ENCODE data around the gene AP3M1.

AP3M1 gene

DNA sequence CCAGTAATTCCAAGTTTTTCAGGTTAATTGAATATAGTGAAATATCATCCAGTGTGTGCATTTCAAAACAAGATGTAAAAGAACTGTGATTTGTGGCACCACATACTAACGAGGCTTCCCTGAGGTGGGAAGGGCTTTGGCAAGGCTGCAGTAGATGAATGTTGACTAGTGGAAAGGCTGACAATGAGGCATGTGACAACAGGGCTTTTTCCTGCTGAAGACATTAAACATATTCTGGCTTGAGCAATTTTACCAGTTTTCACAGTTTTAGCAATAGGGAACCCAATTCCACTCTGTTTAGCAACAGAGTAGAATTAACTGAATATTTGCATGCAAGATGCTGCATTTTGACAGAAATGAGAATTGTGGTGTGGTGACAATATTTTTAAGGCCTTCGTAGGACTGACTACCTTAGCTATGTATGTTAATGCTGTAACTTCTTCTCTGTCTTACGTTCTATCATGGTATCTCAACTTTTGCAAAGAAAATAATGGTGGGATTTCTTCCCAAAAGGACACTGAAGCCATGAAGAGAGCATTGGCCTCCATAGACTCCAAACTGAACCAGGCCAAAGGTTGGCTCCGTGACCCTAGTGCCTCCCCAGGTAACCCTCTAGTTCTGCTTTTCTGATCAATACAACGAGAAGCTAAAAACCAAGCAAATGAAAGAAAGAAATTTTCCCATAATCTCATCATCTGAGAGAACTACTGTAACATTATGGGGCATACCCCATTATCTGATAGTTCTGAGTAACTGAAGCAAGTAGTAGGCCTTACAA lies 68.5 kb downstream of the AP3M1 start:
- H3K4me1 ChIP-seq (ENCODE audit: control insufficient read depth, insufficient read depth, low read depth, low read length) = no peaks in the 10 kb centered on the region
- no peak overlapping the region for H4K91ac ChIP-seq (ENCODE audit: low read length)
- DNase-seq = no peak
- H3K36me3 ChIP-seq (ENCODE audit: control insufficient read depth in 1 of 2, insufficient read depth in 2 of 2, low read depth in 1 of 2, low read length in 2 of 2) = peaks cover 12 to 43% of the 10 kb centered on the region in 2 experiments
- no peaks in the 10 kb centered on the region for H3K9me3 ChIP-seq (ENCODE audit: control insufficient read depth, low read length)
- H2AFZ ChIP-seq (ENCODE audit: low read depth, low read length) = no peak overlapping the region
- no peak overlapping the region for H3K4me3 ChIP-seq (ENCODE audit: insufficient read depth in 1 of 2, low read depth in 1 of 2, low read length in 2 of 2)
- H2AK5ac ChIP-seq (ENCODE audit: low read length, severe bottlenecking) = peak overlapping the region; percentile 19
- no peak overlapping the region for H2BK5ac ChIP-seq (ENCODE audit: low read depth, low read length, poor library complexity, severe bottlenecking)
- no peak overlapping the region for H3K27ac ChIP-seq (ENCODE audit: low read length, poor library complexity, severe bottlenecking)
- H3K27me3 ChIP-seq (ENCODE audit: control insufficient read depth in 1 of 2, insufficient read depth in 1 of 2, low read length in 2 of 2) = no peaks in the 10 kb centered on the region
- no peak overlapping the region for H2BK120ac ChIP-seq (ENCODE audit: low read depth, low read length)
- H2BK15ac ChIP-seq (ENCODE audit: low read depth, poor library complexity, severe bottlenecking) = no peak overlapping the region
- H3K23ac ChIP-seq (ENCODE audit: low read length in 2 of 2) = no peak overlapping the region
- H3K4me2 ChIP-seq (ENCODE audit: low read length, poor library complexity, severe bottlenecking) = no peak overlapping the region
- no peak overlapping the region for H3K4ac ChIP-seq (ENCODE audit: low read depth in 1 of 2, low read length in 2 of 2)
- no peak overlapping the region for H3K18ac ChIP-seq (ENCODE audit: low read depth in 1 of 2, low read length in 2 of 2)
- WGBS = 89% methylated on average over 3 of the region's 5 CpGs
- H4K8ac ChIP-seq (ENCODE audit: low read length) = no peak overlapping the region
- H3K79me1 ChIP-seq (replicated peaks; ENCODE audit: low read length, poor library complexity, severe bottlenecking) = peaks cover 4% of the 10 kb centered on the region
- H3K9ac ChIP-seq (ENCODE audit: low read length) = peak overlapping the region; percentile 61
- H3K14ac ChIP-seq (ENCODE audit: low read length in 2 of 2) = no peak overlapping the region
- no peak overlapping the region for H2BK12ac ChIP-seq (ENCODE audit: low read length in 2 of 2)

DNA sequence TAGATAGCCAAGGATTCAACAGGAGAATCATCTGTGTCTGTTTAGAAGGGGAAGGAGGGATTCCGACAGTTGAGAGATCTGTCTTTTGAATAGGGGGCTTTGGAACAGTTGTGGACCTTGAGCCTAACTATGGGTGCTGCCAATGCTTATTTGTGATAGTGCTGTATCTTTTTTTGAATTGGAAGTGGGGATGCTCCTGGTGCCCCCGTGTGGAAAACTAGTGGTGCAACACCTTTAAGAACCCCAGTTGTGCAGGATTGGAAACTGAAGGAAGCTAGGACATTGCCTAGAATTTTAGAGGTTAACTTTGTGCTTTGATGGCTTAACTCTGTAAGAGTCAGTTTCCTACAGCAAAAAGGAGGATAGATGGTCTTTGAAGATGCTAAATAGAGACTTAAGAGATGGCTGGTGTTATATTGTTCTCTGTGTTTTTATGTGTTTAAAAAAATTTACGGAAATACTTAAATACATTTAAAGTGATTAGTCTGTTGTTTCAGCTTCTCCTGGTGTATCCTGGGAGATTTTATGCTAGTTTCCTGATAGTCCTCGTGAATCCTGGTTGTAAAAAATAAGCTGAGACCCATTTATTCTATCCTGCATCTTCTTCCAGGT lies 69.3 kb downstream of the AP3M1 start:
- DNase-seq = peak; percentile 74
- Histone ChIP-seq H2AK5ac (ENCODE audit: low read length, severe bottlenecking) (no peak overlapping the region), H2BK12ac (ENCODE audit: low read length in 2 of 2) (no peak overlapping the region), H3K27ac (ENCODE audit: low read length, poor library complexity, severe bottlenecking) (peak overlapping the region; percentile 72), H3K4me3 (ENCODE audit: insufficient read depth in 1 of 2, low read depth in 1 of 2, low read length in 2 of 2) (no peak overlapping the region), H4K91ac (ENCODE audit: low read length) (no peak overlapping the region), H3K4ac (ENCODE audit: low read depth in 1 of 2, low read length in 2 of 2) (no peak overlapping the region), H2BK120ac (ENCODE audit: low read depth, low read length) (no peak overlapping the region), H3K14ac (ENCODE audit: low read length in 2 of 2) (no peak overlapping the region), H2BK15ac (ENCODE audit: low read depth, poor library complexity, severe bottlenecking) (no peak overlapping the region), H4K8ac (ENCODE audit: low read length) (no peak overlapping the region), H3K4me1 (ENCODE audit: control insufficient read depth, insufficient read depth, low read depth, low read length) (peaks cover under 1% of the 10 kb centered on the region), H3K18ac (ENCODE audit: low read depth in 1 of 2, low read length in 2 of 2) (no peak overlapping the region), H3K36me3 (ENCODE audit: control insufficient read depth in 1 of 2, insufficient read depth in 2 of 2, low read depth in 1 of 2, low read length in 2 of 2) (peaks cover 13 to 48% of the 10 kb centered on the region in 2 experiments), H2BK5ac (ENCODE audit: low read depth, low read length, poor library complexity, severe bottlenecking) (peak overlapping the region; percentile 73), H3K4me2 (ENCODE audit: low read length, poor library complexity, severe bottlenecking) (no peak overlapping the region), H3K27me3 (ENCODE audit: control insufficient read depth in 1 of 2, insufficient read depth in 1 of 2, low read length in 2 of 2) (no peaks in the 10 kb centered on the region), H3K9ac (ENCODE audit: low read length) (peak overlapping the region; percentile 61), H3K23ac (ENCODE audit: low read length in 2 of 2) (no peak overlapping the region), H2AFZ (ENCODE audit: low read depth, low read length) (no peak overlapping the region), H3K9me3 (ENCODE audit: control insufficient read depth, low read length) (no peaks in the 10 kb centered on the region), H3K79me1 (replicated peaks; ENCODE audit: low read length, poor library complexity, severe bottlenecking) (peaks cover 3% of the 10 kb centered on the region)
- WGBS = 66% methylated on average over 4 of the region's 4 CpGs

DNA sequence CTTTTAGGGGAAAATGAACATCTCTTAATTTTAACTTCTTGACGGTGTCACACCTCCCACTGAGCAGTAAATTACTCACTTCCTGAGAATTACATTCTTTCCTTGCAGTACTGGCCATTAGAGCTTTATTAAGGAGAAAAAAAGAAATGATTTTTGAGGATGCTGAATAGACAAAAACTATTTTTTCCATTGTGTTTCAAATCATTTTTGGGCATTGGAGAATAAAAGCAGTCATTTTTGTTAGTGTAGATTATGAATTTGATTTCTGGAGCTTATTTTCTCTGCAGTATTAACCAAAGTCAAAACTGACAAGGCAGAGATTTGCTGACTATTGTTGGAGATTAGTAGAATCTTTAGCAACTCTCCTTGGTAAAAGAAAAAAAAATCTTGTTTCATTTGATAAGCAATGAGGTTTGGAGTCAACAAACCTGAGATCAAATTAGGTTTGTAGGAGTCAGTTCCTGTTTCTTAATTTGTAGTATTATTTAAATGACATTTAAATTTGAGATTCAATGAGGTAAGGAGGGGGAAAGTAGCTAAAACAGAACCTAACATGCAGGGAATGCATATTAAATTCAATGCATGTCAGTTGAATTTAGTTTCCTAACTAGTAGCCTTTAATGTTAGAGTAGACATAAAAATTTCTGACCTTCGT lies 70.6 kb downstream of the AP3M1 start:
- Histone ChIP-seq H3K4me3 (ENCODE audit: insufficient read depth in 1 of 2, low read depth in 1 of 2, low read length in 2 of 2) (no peak overlapping the region), H4K91ac (ENCODE audit: low read length) (no peak overlapping the region), H3K79me1 (replicated peaks; ENCODE audit: low read length, poor library complexity, severe bottlenecking) (peaks cover 1% of the 10 kb centered on the region), H3K27ac (ENCODE audit: low read length, poor library complexity, severe bottlenecking) (peak overlapping the region; percentile 88), H3K36me3 (ENCODE audit: control insufficient read depth in 1 of 2, insufficient read depth in 2 of 2, low read depth in 1 of 2, low read length in 2 of 2) (peaks cover 15 to 49% of the 10 kb centered on the region in 2 experiments), H3K9ac (ENCODE audit: low read length) (peak overlapping the region; percentile 61), H3K4ac (ENCODE audit: low read depth in 1 of 2, low read length in 2 of 2) (no peak overlapping the region), H2BK12ac (ENCODE audit: low read length in 2 of 2) (no peak overlapping the region), H3K14ac (ENCODE audit: low read length in 2 of 2) (no peak overlapping the region), H3K4me1 (ENCODE audit: control insufficient read depth, insufficient read depth, low read depth, low read length) (peaks cover 5% of the 10 kb centered on the region), H2BK15ac (ENCODE audit: low read depth, poor library complexity, severe bottlenecking) (no peak overlapping the region), H2BK120ac (ENCODE audit: low read depth, low read length) (no peak overlapping the region), H4K8ac (ENCODE audit: low read length) (no peak overlapping the region), H2AK5ac (ENCODE audit: low read length, severe bottlenecking) (no peak overlapping the region), H3K9me3 (ENCODE audit: control insufficient read depth, low read length) (no peaks in the 10 kb centered on the region), H3K23ac (ENCODE audit: low read length in 2 of 2) (no peak overlapping the region), H3K18ac (ENCODE audit: low read depth in 1 of 2, low read length in 2 of 2) (no peak overlapping the region), H3K4me2 (ENCODE audit: low read length, poor library complexity, severe bottlenecking) (no peak overlapping the region), H2AFZ (ENCODE audit: low read depth, low read length) (no peak overlapping the region), H2BK5ac (ENCODE audit: low read depth, low read length, poor library complexity, severe bottlenecking) (no peak overlapping the region), H3K27me3 (ENCODE audit: control insufficient read depth in 1 of 2, insufficient read depth in 1 of 2, low read length in 2 of 2) (no peaks in the 10 kb centered on the region)
- WGBS = no CpG with 5 or more reads among the region's 2 CpGs
- no peak for DNase-seq

All from mesenchymal stem cell (in vitro differentiated cells and primary cell).